Tibial nerve (tissue), 4 donors: ENCODE measurements around the gene PNPLA3. TPM values are rescaled to one million over a fixed set of nuclear protein-coding genes. Genes with fewer than 3 reads are reported as not detected.

Experiments
- DNase-seq, 2 donors: peaks; one replicate each; pipeline ENCODE4 v3.0.0-alpha.2; 2019; ENCODE audit warnings: low spot score in 2 of 2
- H3K27ac ChIP-seq, 4 donors: fragments of 200-600 bp; sonication (generic) in 3 of 4; one replicate each; pipeline ENCODE4 v1.5.1; 2017 to 2019; ENCODE audit warnings: mild to moderate bottlenecking in 1 of 4
- H3K27me3 ChIP-seq, 2 donors: fragments of 200-600 bp; sonication (generic) in 1 of 2; one replicate each; pipeline versions ENCODE4 v1.5.1 to v1.6.0; 2017 to 2019
- H3K36me3 ChIP-seq, 3 donors: fragments of 200-600 bp; sonication (generic); one replicate each; pipeline ENCODE4 v1.5.1; 2018 to 2019
- H3K4me1 ChIP-seq, 4 donors: fragments of 200-600 bp; sonication (generic) in 3 of 4; one replicate each; pipeline ENCODE4 v1.5.1; 2017 to 2019
- H3K4me3 ChIP-seq, 4 donors: fragments of 200-600 bp; sonication (generic) in 3 of 4; one replicate each; pipeline ENCODE4 v1.5.1; 2017 to 2019; ENCODE audit warnings: mild to moderate bottlenecking in 1 of 4, moderate library complexity in 1 of 4
- H3K9me3 ChIP-seq, 4 donors: fragments of 200-600 bp; sonication (generic) in 3 of 4; one replicate each; pipeline ENCODE4 v1.5.1; 2017 to 2019
- EP300 ChIP-seq, 2 donors: sonication (generic); formaldehyde crosslinking; IDR thresholded peaks; one replicate each; pipeline ENCODE4 v1.6.1; 2017; ENCODE audit warnings: antibody characterized with exemption in 2 of 2, mild to moderate bottlenecking in 1 of 2
- POLR2A ChIP-seq, 2 donors: fragments of 450-650 bp; IDR thresholded peaks; one replicate each; pipeline ENCODE4 v1.6.1; 2017; ENCODE audit warnings: antibody characterized with exemption in 2 of 2, mild to moderate bottlenecking in 2 of 2, moderate library complexity in 2 of 2
- WGBS, 2 donors: methylation state at CpG; one replicate each; pipeline ENCODE4 v1.1.5; 2018; 5-methylcytosine and 5-hydroxymethylcytosine counted together
- total RNA-seq, 4 donors: library from RNA; depleted of rRNA; stranded (reverse); fragments of >200 nt; gene quantifications; one replicate each; pipeline ENCODE4 v1.1.0, GENCODE V29; 2016
- TF ChIP-seq, protein P1 (sequence below), 5 experiments: fragments of 200-600 bp in 3 of 5; fragments of 450-650 bp in 2 of 5; sonication (generic) in 3 of 5; IDR thresholded peaks; one replicate each; pipeline ENCODE4 v1.5.1; 2016 to 2019; ENCODE audit warnings: antibody characterized with exemption in 5 of 5, mild to moderate bottlenecking in 3 of 5, moderate library complexity in 2 of 5

Gene PNPLA3
- total RNA-seq, 4 donors from 2014 or later, result 0.44 to 9.3 (median 1.1) TPM

DNA sequence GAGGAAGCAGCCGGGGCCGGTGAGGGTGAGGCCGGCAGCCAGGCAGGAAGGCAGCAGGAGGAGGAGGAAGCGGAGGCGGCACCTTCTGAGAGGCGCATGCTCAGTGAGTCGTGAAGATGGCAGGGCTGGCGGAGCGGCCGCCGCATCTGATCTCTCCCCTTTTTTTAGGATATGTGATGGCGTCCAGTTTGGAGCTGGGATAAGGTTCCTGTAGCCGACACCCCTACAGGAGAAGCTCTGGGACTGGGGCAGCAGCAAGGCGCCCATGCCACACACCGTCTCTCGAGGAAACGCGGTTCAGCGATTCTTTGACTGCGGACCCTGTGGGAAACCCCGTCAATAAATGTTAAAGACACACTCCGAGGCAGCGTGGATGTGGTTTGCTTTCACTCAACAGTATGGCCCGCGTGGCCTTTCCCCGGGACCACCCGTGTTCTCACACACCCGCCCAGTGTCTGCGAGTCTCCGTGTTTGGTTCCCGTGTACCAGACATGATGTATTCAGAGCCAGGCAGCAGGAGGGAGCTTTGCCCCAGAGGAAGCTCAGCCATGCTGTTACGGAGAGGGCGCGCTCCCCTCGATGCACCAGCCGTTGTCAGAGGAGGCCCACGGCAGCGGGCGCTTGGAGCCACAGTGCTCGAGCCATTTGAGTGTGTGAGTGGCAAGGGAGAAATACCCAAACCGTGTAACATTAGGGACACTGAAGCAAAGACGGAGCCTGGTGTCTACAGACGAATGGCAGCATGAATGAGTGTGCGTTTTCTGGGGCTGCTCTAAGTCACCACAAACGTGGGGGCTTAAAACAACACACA is 72.8 kb downstream of the PNPLA3 start:
- H3K27me3 ChIP-seq, result no peaks in the 10 kb centered on the region
- DNase-seq, result peak; percentile 23 to 40
- peak overlapping the region in 2 of 4 donors; percentile 17 to 34 for H3K4me3 ChIP-seq
- 86 to 88% methylated on average over 43 to 44 of the region's 45 CpGs for WGBS, 2 donors
- no peak for TF ChIP-seq POLR2A (IDR thresholded peaks at IDR 0.05)
- TF ChIP-seq EP300 (IDR thresholded peaks at IDR 0.05), result no peak
- TF ChIP-seq, protein P1, sequence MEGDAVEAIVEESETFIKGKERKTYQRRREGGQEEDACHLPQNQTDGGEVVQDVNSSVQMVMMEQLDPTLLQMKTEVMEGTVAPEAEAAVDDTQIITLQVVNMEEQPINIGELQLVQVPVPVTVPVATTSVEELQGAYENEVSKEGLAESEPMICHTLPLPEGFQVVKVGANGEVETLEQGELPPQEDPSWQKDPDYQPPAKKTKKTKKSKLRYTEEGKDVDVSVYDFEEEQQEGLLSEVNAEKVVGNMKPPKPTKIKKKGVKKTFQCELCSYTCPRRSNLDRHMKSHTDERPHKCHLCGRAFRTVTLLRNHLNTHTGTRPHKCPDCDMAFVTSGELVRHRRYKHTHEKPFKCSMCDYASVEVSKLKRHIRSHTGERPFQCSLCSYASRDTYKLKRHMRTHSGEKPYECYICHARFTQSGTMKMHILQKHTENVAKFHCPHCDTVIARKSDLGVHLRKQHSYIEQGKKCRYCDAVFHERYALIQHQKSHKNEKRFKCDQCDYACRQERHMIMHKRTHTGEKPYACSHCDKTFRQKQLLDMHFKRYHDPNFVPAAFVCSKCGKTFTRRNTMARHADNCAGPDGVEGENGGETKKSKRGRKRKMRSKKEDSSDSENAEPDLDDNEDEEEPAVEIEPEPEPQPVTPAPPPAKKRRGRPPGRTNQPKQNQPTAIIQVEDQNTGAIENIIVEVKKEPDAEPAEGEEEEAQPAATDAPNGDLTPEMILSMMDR (IDR thresholded peaks at IDR 0.05), result no peak
- H3K9me3 ChIP-seq, result no peaks in the 10 kb centered on the region
- H3K27ac ChIP-seq, result peak overlapping the region in 2 of 4 donors; percentile 16 to 45
- H3K4me1 ChIP-seq, result no peaks in the 10 kb centered on the region
- H3K36me3 ChIP-seq, result peaks cover 0 to 89% (median 9%) of the 10 kb centered on the region in 3 donors

DNA sequence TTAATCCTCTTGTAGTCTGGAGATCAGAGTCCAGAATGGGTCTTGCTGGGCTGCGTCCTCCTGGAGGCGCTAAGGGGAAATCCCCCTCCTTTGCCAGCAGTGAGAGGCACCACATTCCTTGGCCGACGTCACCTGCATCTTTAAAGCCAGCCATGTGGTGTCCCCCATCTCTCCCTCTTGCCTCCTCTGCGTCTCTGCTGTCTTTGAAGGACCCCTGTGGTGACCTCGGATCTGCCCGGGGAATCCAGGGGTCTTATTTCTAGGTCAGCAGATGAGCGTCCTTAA is 73.3 kb downstream of the PNPLA3 start:
- DNase-seq, result no peak
- no peaks in the 10 kb centered on the region for H3K9me3 ChIP-seq
- H3K4me3 ChIP-seq, result no peak overlapping the region
- TF ChIP-seq, protein P1 (IDR thresholded peaks at IDR 0.05), result no peak
- no peak for TF ChIP-seq POLR2A (IDR thresholded peaks at IDR 0.05)
- TF ChIP-seq EP300 (IDR thresholded peaks at IDR 0.05), result no peak
- H3K4me1 ChIP-seq, result no peaks in the 10 kb centered on the region
- WGBS, 2 donors, result 81 to 90% methylated on average over 8 of the region's 8 CpGs
- H3K36me3 ChIP-seq, result peaks cover 0 to 83% (median 9%) of the 10 kb centered on the region in 3 donors
- H3K27ac ChIP-seq, result no peak overlapping the region
- H3K27me3 ChIP-seq, result no peaks in the 10 kb centered on the region

Other genes with a start within 250 kb of the PNPLA3 start
- gene EFCAB6, start 111.5 kb upstream of the PNPLA3 start, total RNA-seq, result 1 to 10 TPM; 3.3 to 9.2 (median 6.8) TPM
- gene SULT4A1, start 61.3 kb upstream of the PNPLA3 start, total RNA-seq, result 1 to 10 TPM in 1 of 4 donors, not detected in 3; 1.3 TPM
- not detected for gene PNPLA5, start 31.8 kb upstream of the PNPLA3 start, total RNA-seq
- 10 to 100 TPM; 24.3 to 29.4 (median 28.1) TPM for gene SAMM50, start 31.6 kb downstream of the PNPLA3 start, total RNA-seq
- gene PARVB, start 100.5 kb downstream of the PNPLA3 start, total RNA-seq, result 10 to 100 TPM; 33.5 to 73.5 (median 41.5) TPM